HG03460 (cell line): ENCODE results near the gene LKAAEAR1.

ENCODE experiments used
- ATAC-seq: cut with Tn5 transposase; IDR thresholded peaks from one replicate; pipeline ENCODE4 v1.9.1; 2021; ENCODE audit not compliant: unreplicated experiment

LKAAEAR1 gene

DNA sequence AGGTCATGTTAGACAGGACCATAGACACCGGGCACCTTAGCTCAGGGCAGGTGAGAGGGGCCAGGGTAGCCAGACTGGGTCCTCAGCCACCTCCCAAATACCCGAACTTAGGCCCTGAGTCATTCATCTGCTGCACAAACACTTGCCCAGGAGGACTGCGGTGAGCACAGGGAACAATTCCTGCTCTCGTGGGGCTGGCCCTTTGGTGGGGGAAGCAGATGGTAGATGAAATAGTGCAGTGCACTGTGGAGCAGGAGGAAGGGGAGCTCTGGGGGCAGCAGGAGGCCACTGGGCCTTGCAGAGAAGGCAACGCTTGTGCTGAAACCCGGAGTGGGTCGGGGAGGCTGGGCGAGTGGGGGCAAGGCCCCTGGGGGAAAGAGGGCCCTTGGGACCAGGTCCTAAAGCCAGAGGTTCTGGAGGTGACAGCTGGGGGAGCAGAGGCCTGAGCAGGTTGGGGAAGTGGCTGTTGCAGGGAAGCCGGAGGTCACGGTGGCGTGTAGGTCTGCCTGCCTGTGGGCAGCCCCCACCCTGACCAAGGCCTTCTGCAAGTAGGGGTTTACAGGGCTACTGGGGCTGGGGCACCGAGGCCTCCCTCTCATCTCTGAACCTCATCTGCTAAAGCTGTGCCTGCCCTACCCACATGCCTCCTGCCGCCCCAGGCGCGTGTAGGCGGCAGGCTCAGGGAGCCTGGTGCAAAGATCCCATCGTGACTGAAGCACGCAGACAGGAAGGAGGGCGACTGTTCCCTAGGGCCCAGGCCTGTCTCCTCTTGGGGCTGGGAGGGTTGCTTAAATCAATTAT is 27.8 kb upstream of the LKAAEAR1 start:
- no peak for ATAC-seq

DNA sequence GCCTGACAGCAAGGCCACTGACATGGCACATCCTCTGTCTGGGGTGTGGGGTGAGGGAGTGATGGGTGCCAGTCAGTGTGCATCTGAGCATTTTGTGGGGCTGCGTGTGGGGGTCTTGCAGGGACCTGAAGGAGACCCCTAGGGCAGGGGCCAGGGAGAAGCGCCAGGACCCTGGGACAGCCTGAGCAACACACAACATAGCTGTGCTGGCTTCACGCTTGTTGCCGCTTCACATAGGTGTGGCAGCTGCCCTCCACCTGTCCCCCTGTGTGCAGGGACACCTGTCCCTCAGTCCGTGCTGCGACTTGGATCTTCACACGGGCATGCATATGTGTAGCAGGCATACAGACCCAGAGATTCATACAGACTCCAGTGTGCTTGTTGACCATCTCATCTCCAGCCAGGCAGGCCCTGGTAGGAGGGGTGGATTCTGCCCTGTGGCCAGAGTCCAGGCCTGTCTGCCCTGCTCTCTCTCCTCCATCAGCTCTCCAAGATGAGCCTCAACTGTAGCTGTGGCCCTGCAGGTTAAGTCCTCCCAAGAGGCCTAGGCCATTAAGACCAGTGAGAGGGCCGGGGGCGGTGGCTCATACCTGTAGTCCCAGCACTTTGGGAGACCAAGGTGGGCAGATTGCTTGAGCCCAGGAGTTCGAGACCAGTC is 26.3 kb upstream of the LKAAEAR1 start:
- no peak for ATAC-seq

DNA sequence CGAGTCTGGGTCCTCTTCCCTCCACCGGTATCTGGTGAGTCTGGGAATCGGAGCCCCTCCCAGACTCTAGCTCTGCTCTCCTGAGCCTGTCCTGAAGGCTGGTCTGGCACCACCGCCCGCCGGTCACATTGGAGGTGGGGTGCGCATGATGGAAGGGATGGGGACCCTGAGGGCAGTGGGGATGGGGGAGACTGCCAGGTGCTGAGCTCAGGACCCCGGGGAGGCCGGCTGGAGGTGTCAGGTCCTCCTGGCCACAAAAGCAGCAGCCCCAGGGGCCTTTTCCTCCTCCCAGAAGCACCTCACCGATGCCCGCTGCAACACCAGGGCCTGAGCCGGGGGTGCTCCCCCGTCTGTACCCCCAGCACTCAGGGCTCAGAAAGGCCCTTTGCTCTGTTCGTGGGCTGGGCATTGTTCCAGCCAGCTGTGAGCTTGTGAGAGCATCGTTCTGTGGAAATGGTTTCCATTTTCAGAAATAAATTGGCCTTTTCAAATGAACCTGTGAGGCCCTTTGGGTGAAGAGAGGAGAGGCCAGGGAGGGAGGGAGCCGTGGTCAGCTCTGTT is 25.7 kb upstream of the LKAAEAR1 start:
- no peak for ATAC-seq

DNA sequence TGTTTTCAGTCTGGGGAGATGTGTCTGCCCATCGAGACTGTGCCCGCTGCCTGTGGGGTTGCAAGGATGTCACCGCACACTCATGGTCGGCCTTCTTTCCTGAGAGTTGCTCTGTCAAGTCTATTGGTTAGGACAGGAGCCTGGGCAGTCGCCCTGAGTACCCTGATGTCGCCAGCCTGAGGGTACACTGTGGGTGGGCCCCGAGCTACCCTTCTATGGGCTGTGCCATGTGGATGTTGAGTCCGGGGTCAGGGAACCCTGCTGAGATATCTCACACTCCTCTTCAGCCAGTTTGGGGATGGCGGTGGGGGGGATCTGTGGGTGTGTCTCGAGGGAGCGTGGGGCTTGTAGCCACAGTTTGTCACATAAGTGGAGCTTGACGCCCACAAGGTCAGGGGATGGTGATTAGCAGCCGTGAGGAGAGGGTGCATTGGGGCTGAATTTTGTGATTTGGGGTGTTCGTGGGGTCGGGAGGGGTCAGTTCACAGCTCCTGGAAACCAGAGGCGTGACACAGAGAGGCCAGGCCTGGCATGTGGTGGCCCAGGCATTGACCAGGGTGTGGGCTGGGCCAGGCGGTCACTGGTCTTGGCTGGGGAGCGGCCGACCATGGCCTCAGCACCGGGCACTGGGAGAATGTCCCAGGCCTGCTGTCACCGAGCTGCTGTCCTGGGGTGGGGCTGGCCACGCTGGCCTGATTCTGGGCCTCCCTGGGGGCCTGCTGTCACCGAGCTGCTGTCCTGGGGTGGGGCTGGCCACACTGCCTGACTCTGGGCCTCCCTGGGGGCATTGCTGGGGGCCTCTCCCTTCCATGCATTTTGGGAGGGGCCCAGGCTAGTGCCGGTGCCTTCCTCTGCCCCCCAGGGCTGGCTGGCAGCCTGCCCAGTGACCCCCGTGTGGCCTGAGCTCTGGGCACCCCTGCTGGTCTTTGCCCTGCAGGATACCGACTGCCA is 24.8 kb upstream of the LKAAEAR1 start:
- ATAC-seq, result no peak

DNA sequence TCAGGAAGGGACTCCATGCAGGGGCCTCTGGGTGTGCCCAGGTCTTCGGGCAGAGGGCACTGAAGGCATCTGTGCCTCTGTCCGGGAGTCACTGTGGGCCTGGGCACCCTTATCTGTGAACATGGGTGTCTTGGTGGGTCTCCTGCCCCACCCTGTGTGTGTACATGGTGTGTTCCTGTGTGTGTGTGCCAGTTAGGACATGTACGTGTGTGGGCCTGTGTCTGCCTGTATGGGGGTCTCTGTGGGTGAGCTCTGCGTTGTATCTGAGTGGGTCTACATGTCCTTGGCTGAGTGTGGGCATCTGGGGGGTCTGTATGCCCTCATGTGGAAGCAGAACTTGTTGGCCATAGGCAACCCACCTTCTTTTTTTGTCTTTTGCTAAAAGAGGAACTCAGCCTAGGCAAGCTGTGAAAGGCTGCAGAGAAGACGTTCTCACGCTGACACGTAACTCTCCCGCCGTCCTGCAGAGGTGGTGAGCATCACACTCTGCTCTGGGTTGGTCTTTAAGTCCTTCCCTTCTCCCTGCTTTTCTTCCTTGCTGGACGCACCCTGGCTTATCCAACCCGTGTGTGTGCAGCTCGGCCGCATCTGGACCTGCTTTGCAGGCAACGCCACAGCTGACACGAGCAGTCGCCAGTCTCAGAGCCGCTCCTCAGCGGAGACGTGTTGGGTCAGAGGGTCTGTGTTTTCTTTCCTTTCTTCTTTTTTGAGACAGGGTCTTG is 23.7 kb upstream of the LKAAEAR1 start:
- ATAC-seq, result no peak

DNA sequence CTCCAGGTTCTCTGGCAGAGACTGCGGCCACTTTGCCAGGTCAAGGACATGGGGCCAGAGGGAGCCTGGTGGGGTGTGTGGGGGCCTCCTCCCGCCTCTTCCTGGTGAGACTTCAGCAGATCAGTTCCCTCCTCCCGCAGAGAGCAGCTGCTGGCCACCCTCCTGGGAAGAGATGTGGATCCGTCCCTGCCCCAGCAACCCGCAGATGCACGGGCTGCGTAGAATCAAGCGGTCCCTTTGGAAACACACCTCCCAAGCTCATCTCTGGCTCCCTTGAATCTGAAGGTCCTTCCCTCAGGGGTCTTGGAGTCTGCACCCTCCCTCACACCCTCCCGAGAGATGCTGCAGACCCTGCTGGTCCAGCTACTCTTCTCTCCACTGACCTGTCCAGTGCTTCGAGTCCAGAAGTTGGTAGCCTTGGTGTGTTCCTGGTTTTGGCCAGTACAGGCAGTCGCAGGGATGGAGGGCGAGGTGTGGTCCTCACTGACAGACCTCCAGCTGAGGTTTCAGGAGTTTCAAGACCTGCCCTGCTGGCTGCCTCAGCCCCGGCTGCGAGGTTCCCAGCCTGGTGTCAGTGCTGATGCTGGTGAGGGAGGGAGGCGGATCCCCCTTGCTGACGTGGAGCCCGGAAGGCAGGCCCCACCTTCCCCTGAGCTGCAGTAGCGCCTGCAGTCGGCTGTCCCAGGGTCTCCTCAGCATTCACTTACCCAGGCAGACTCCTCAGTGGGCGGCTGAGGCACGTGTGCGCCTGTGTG is 23.0 kb upstream of the LKAAEAR1 start, which contains the start of gene NPBWR2:
Gene NPBWR2 (minus strand): TSS at position 585 of the 755 bp plus-strand sequence. CDS start 734 bp downstream, outside the sequence.
- no peak for ATAC-seq

DNA sequence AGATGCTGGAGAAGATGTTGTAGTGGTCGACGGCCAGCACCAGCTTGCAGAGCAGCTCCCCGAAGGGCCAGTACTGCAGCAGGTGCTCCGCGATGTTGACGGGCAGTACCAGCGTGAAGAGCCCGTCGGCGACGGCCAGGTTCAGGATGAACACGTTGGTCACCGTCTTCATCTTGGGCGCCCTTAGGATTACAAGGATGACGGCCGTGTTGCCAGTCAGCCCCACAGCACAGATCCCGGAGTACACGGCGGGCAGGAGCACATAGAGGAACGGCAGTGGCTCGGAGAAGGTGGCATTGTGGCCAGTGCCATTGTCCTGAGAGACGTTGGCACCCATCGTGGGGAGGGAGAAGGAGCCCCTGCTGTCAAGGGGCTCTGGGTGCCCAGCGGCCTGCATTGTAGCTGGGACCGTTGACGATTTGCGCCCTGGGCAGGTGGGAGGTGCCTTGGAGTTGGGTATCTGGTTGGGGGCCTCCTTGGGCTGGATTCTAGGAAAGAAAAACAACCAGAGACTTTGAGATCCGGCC is 22.3 kb upstream of the LKAAEAR1 start:
- no peak for ATAC-seq

DNA sequence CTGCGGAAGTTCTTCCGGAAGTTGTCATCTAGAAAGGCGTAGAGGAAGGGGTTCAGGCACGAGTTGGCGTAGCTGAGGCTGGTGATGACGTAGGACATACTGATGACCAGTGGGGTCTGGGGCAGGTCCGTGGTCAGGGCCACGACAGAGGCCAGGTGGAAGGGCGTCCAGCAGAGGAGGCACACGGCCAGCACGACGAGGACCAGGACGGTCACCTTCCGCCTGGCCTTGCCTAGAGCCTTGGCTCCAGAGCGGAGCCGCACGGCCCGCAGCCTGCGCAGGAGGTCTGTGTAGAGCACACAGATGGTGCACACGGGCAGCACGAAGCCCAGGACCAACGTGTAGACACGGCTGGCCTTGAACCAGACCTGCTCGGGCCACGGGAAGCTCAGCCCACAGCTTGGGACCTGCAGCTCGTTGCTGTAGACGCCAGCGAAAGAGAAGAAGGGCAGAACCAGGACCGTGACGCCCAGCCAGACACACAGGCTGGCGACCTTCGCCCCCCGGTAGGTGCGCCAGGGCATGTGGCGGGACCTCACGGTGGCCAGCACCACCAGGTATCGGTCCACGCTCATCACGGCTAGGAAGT is 21.7 kb upstream of the LKAAEAR1 start:
- ATAC-seq, result no peak

DNA sequence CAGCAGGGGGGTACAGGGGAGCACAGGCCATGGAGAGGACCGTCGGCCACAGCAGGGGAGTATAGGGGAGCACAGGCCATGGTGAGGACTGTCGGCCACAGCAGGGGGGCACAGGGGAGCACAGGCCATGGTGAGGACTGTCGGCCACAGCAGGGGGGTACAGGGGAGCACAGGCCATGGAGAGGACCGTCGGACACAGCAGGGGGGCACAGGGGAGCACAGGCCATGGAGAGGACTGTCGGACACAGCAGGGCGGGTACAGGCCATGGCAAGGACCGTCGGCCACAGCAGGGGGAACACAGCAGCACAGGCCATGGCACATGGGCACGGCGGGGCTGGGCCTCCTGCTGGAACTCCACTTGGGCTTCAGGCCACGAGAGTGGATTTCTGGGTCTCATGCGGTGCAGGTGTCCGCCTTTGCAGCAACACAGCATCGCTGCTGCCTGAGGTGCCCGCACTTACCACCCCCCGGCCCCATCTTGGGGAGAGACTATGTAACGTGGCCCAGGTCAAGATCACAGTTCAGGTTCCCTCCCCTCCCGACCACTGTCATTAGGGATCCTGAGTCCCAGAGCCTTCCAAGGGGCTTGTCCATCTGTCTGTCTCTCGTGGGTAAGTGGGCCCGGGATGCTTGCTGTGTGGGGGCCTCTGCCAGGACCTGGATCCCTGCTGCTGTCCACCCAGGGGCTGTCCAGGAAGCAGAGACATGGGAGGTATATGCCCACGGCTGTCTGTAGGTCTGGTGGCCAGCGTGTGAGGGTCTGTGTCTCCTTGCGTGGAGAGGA is 20.7 kb upstream of the LKAAEAR1 start:
- ATAC-seq, result no peak

DNA sequence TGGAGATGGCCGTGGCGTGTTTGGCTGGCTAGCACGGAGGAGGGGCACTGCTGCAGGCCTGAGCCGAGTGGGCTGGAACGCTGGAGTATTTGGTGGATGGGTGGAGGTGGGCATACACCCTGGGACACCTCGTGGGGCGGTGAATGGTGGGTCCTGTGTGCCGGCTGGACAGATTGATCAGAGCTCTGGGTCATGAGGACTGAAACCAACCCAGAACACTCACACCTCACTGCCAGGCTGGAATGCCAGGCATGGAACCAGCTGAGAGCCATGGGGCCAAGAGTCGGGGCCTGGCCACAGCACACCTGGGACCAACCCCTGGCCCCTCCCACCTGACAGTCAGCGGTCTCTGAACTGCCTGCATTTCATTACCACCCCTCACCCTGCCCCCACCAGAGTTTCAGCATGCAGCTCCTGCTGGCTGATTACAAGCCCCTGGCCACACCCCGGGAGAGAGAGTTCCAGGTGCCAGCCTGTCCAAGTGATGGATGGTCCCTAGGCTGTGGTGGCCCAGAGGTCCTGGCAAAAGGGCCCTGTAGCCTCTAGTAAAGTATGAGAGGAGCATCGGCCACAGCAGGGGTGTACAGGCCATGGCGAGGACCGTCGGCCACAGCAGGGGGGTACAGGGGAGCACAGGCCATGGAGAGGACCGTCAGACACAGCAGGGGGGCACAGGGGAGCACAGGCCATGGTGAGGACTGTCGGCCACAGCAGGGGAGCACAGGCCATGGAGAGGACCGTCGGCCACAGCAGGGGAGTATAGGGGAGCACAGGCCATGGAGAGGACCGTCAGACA is 19.9 kb upstream of the LKAAEAR1 start:
- no peak for ATAC-seq

DNA sequence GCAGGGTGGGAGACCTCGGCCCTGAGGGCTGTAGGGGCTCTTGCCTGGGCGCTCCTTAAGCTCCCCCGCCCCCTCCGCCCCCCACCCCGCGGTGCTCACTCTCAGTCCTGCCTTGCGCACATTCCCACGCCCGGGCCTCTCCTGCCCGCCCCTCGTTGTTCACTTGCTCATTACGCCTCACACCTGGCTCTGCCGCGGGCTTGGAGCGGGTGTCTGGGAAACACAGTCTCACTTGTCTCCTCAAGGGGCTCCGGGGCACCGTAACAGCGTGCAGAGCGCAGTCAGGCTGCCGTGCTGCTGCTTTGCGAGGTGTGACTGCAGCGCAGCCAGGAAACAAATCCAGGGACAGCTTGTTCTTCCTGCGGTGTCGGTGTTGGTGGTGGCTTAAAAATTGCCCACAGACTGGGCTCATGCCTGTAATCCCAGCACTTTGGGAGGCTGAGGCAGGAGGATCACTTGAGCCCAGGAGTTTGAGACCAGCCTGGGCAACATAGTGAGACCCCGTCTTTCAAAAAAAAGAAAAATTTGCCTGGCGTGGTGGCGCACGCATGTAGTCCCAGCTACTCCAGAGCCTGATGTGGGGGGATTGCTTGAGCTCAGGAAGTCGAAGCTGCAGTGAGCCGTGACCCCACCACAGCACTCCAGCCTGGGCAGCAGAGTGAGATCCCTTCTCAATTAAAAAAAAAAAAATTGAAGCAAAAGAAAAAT is 18.6 kb upstream of the LKAAEAR1 start:
- ATAC-seq, result no peak

DNA sequence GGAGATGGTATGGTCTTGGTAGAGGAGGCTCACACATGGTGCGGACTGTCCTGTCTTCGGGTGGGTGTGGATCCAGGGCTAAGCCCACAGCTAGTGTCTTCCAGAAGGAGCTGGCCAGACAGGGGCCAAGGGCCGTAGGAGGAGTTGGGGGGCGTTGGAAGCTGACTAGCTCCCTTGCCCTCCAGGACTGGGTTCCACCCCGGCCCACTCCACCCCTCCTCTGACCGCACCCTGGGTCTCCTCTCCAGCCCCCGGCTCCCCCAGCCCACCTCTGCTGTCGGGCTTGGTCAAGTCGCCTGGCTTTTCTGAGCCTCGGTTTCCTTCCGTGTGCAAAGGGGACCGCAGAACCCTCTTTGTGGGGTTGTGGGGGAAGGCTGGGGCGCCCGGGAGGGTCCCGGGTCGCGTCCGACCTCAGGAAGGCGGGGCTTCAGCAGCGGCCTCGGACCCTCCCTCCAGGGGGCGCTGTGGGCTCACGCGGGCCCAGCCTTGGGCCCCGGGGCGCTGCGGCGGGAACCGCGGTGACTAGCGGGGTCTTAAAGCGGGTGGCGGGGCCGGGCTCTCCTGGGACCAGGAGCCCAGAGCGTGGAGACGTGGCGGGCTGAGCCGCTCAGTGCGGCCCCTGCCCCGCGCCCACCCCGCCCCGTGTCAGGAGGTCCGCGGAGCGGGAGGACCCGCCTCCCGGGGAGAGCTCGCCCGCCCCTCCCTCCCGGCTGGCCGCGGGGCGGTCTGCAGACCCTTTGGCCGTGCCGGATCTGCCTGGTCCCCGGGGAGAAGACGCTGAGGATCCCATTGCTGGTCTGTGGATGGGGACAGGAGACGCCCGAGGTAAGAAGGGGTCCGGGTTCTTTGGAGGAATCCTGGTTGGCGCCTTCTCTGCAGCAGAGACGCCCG is 17.8 kb upstream of the LKAAEAR1 start:
- ATAC-seq, result no peak

DNA sequence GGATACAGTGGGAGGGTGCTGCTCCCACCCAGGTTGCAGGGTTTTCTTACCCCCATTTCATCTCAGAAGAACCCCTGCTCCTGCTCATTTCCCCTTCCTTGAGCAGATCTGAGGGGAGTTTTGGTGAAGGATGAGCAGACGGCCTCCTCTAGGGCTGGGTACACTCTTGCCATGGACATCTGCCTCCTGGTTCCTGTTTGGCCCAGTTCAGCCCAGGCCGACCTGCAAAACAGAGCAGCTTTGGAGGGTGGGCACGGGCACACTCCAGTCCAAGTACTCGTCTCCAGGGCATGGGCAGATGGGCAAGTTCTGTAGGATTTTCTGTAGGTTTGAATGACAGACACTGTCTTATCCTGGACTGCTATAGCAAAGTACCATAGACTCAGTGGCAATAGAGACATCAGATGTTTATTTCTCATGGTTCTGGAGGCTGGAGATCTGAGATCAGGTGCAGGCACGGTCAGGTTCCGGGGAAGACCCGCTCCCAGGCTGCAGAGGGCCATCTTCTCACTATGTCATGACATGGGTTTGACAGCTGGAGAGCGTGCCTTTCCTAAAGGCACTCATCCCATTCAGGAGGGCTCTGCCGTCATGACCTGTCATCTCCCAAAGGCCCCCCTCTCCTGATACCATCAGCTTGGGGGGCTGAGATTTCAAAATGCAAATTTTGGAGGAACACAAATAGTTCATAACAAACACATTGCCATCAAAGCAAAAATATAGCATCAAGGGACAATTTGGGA is 16.9 kb upstream of the LKAAEAR1 start:
- ATAC-seq, result no peak

DNA sequence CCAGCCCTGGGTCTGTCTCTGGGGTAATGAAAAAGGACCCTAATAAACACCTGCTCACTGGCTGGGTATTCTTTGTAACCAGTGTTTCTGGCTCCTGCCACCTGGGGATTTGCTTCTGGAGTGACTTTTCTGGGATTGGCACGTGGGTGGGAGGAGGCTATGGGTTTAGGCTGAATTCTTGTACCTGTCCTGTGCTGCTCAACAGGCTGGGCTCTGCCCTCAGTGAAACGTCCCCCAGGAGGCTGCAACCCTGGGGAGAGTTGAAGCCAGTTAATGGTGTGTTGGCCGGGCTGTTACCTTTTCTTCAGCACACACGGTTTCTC is 16.3 kb upstream of the LKAAEAR1 start:
- ATAC-seq, result no peak

DNA sequence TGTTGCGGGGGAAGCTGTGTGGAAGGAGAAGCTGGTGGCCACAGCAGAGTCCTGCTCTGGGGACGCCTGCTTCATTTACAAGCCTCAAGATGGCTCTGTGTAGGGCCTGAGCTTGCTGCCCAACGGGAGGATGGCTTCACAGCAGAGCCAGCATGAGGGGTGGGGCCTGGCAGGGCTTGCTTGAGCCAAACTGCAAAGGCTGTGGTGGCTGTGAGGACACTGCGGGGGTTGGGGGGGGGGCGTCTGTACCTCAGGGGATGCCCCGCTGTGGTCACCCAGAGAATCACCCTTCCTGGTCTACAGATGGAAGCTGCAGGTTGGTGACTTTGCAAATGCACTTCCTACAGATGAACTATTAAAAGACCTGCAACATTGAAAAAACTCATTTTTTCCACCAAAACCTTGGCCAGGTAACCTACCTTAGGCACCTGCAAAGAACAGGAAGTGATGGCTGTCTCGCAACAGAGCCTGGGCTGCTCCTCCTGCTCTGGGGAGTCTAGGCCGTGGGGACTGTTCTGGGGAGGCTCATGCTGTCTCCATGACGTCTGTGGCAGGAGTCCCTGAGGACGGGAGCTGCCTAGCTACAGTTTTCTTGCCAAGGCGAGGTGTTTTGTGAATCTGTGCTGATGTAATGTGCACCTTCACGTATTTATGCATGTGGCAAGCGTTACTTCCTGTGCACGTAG is 15.8 kb upstream of the LKAAEAR1 start:
- ATAC-seq, result no peak
